Keratinocyte (primary cell): ENCODE data around the gene ATP11A. TPM values are rescaled to one million over a fixed set of nuclear protein-coding genes. Genes with fewer than 3 reads are reported as not detected.

Experiments
- DNase-seq: peaks from one replicate; pipeline ENCODE4 v3.0.0-alpha.2; 2011; ENCODE audit warnings: low read depth, missing footprints, low spot score
- FAIRE-seq: peaks from 2 replicates; lab custom pipeline; 2011; peaks lifted over from hg19 to GRCh38; lab: Jason Lieb, UNC
- H2AFZ ChIP-seq: 2 replicates; pipeline ENCODE4 v1.6.0; 2012; ENCODE audit warnings: low read length, control low read depth, inconsistent platforms; ENCODE audit not compliant: control insufficient read depth
- H3K27ac ChIP-seq: 2 replicates; pipeline ENCODE4 v1.5.1; 2011; ENCODE audit warnings: low read length; ENCODE audit not compliant: control insufficient read depth, insufficient read depth
- H3K27me3 ChIP-seq: 3 replicates; pipeline ENCODE4 v1.6.0; 2011; ENCODE audit warnings: low read length; ENCODE audit not compliant: control insufficient read depth, insufficient read depth; ENCODE audit errors: extremely low read depth
- H3K36me3 ChIP-seq, 2 experiments: 2 replicates in 1 of 2; 3 replicates in 1 of 2; pipeline ENCODE4 v1.5.1; 2011; ENCODE audit warnings: low read length in 2 of 2, mild to moderate bottlenecking in 1 of 2; ENCODE audit not compliant: control insufficient read depth in 2 of 2, insufficient read depth in 2 of 2; ENCODE audit errors: extremely low read depth in 1 of 2
- H3K4me1 ChIP-seq: 3 replicates; pipeline ENCODE4 v1.5.1; 2011; ENCODE audit warnings: low read length; ENCODE audit not compliant: control insufficient read depth, insufficient read depth; ENCODE audit errors: extremely low read depth
- H3K4me2 ChIP-seq: 3 replicates; pipeline ENCODE4 v1.6.0; 2011; ENCODE audit warnings: low read depth, low read length; ENCODE audit not compliant: control insufficient read depth, insufficient read depth; ENCODE audit errors: extremely low read depth
- H3K4me3 ChIP-seq, 3 experiments: fragments of 200-600 bp in 1 of 3; sonication (generic) in 1 of 3; 2 replicates in 2 of 3; 3 replicates in 1 of 3; pipeline ENCODE4 v1.5.1; 2011 to 2016; ENCODE audit warnings: low read length in 3 of 3, mild to moderate bottlenecking in 3 of 3, control low read depth in 2 of 3, inconsistent platforms in 1 of 3, low read depth in 1 of 3, mixed read lengths in 1 of 3, mixed run types in 1 of 3, moderate library complexity in 1 of 3; ENCODE audit not compliant: control insufficient read depth in 2 of 3, insufficient read depth in 2 of 3; ENCODE audit errors: extremely low read depth in 1 of 3
- H3K79me2 ChIP-seq: 2 replicates; pipeline ENCODE4 v1.6.0; 2012; ENCODE audit warnings: low read length; ENCODE audit not compliant: control insufficient read depth, insufficient read depth
- H3K9ac ChIP-seq: 3 replicates; pipeline ENCODE4 v1.6.0; 2011; ENCODE audit warnings: low read length; ENCODE audit not compliant: control insufficient read depth, insufficient read depth; ENCODE audit errors: extremely low read depth
- H3K9me1 ChIP-seq: 3 replicates; pipeline ENCODE4 v1.6.0; 2011; ENCODE audit warnings: low read length; ENCODE audit not compliant: control insufficient read depth, insufficient read depth; ENCODE audit errors: extremely low read depth
- H3K9me3 ChIP-seq: 2 replicates; pipeline ENCODE4 v1.5.1; 2012; ENCODE audit warnings: low read depth, low read length; ENCODE audit not compliant: control insufficient read depth
- H4K20me1 ChIP-seq: 3 replicates; pipeline ENCODE4 v1.6.0; 2011; ENCODE audit warnings: low read length; ENCODE audit not compliant: control insufficient read depth, insufficient read depth; ENCODE audit errors: extremely low read depth
- EZH2 ChIP-seq: IDR thresholded peaks from one replicate; pipeline ENCODE4 v1.6.1; 2012; ENCODE audit warnings: inconsistent platforms, mild to moderate bottlenecking, low read length, moderate library complexity
- dilution Hi-C: fragments of 300-500 bp; cut with MboI; formaldehyde crosslinking; loops from one replicate; pipeline ENCODE4 v1.7.0; 2020; ENCODE audit warnings: low sequenced_read_pairs; ENCODE audit not compliant: extremely low pct_ligation_motif_present
- polyA plus RNA-seq, 5 experiments: library from polyadenylated mRNA; depleted of rRNA in 3 of 5; stranded (reverse) in 3 of 5; stranded (forward) in 1 of 5; unstranded in 1 of 5; fragments of >200 nt; gene quantifications; 1 replicate in 1 of 5; 2 replicates in 3 of 5; 3 replicates in 1 of 5; pipeline versions ENCODE4 v1.2.1 to v1.2.3, GENCODE V29; 2011 to 2012; ENCODE audit warnings: missing spikeins in 2 of 5, low read depth in 1 of 5, low replicate concordance in 1 of 5
- TF ChIP-seq, protein P1 (sequence below), 3 experiments: IDR thresholded peaks in 1 of 3; conservative IDR thresholded peaks in 1 of 3; optimal IDR thresholded peaks in 1 of 3; 2 replicates in 2 of 3; 3 replicates in 1 of 3; pipeline versions ENCODE3 to v1.5.1; 2011; ENCODE audit warnings: low read length in 3 of 3, mild to moderate bottlenecking in 3 of 3, moderate library complexity in 2 of 3, control low read depth in 1 of 3, inconsistent platforms in 1 of 3; ENCODE audit not compliant: insufficient read depth in 2 of 3; ENCODE audit errors: extremely low read depth in 1 of 3

Gene ATP11A
- polyA plus RNA-seq, 1 donor (not counting 4 experiments of a cell fraction or from before 2014, with no cell fraction given), result 4.3 TPM

DNA sequence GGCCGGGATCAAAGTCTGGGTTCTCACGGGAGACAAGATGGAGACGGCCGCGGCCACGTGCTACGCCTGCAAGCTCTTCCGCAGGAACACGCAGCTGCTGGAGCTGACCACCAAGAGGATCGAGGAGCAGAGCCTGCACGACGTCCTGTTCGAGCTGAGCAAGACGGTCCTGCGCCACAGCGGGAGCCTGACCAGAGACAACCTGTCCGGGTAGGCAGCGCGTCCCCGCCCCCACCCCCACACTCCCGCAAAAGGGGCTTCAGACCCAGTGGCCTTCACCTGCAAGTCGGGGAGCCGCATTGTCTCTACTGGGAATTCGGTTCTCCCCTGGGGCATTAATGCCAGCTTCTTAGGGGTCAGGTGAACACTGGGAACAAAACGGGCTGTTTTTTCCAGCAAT lies 164.5 kb downstream of the ATP11A start:
- no peak for TF ChIP-seq EZH2
- TF ChIP-seq, protein P1, sequence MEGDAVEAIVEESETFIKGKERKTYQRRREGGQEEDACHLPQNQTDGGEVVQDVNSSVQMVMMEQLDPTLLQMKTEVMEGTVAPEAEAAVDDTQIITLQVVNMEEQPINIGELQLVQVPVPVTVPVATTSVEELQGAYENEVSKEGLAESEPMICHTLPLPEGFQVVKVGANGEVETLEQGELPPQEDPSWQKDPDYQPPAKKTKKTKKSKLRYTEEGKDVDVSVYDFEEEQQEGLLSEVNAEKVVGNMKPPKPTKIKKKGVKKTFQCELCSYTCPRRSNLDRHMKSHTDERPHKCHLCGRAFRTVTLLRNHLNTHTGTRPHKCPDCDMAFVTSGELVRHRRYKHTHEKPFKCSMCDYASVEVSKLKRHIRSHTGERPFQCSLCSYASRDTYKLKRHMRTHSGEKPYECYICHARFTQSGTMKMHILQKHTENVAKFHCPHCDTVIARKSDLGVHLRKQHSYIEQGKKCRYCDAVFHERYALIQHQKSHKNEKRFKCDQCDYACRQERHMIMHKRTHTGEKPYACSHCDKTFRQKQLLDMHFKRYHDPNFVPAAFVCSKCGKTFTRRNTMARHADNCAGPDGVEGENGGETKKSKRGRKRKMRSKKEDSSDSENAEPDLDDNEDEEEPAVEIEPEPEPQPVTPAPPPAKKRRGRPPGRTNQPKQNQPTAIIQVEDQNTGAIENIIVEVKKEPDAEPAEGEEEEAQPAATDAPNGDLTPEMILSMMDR (optimal IDR thresholded peaks at IDR 0.05 in 1 of 3, IDR thresholded peaks at IDR 0.05 in 1 of 3, conservative IDR thresholded peaks at IDR 0.05 in 1 of 3; ENCODE audit: extremely low read depth in 1 of 3, insufficient read depth in 2 of 3, low read length in 3 of 3), result no peak
- peaks cover 3 to 18% of the 10 kb centered on the region in 2 experiments for H3K36me3 ChIP-seq
- H4K20me1 ChIP-seq, result no peaks in the 10 kb centered on the region
- H3K27me3 ChIP-seq, result no peaks in the 10 kb centered on the region
- FAIRE-seq, result no peak
- dilution Hi-C loops, result no loop called here
- no peak for DNase-seq
- no peak overlapping the region for H3K4me2 ChIP-seq
- no peaks in the 10 kb centered on the region for H3K79me2 ChIP-seq
- H3K27ac ChIP-seq, result no peak overlapping the region
- no peak overlapping the region for H3K9ac ChIP-seq
- H3K4me3 ChIP-seq, result no peak overlapping the region
- no peaks in the 10 kb centered on the region for H3K9me1 ChIP-seq
- no peaks in the 10 kb centered on the region for H3K4me1 ChIP-seq
- no peaks in the 10 kb centered on the region for H3K9me3 ChIP-seq
- H2AFZ ChIP-seq, result no peak overlapping the region

DNA sequence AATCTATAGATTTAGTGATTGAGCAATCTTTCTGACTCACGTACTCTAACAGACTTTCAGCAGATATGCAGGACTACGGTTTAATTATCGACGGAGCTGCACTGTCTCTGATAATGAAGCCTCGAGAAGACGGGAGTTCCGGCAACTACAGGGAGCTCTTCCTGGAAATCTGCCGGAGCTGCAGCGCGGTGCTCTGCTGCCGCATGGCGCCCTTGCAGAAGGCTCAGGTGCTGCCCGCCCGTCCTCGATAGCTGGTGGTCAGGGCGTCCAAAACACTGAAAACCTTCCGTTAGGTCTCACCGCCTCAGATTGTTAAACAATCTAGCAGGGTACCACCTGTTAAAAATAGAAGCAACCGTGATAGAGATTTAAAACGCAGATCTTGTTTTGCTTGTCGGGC lies 166.0 kb downstream of the ATP11A start:
- dilution Hi-C loops, result no loop called here
- Histone ChIP-seq H3K9me1 (no peaks in the 10 kb centered on the region), H3K4me2 (no peak overlapping the region), H3K9me3 (no peaks in the 10 kb centered on the region), H4K20me1 (no peaks in the 10 kb centered on the region), H3K9ac (no peak overlapping the region), H3K27me3 (no peaks in the 10 kb centered on the region), H3K4me3 (no peak overlapping the region), H3K36me3 (peaks cover 3 to 20% of the 10 kb centered on the region in 2 experiments), H2AFZ (no peak overlapping the region), H3K79me2 (no peaks in the 10 kb centered on the region), H3K4me1 (peaks cover 5% of the 10 kb centered on the region), H3K27ac (no peak overlapping the region)
- no peak for FAIRE-seq
- TF ChIP-seq, protein P1 (optimal IDR thresholded peaks at IDR 0.05 in 1 of 3, IDR thresholded peaks at IDR 0.05 in 1 of 3, conservative IDR thresholded peaks at IDR 0.05 in 1 of 3; ENCODE audit: extremely low read depth in 1 of 3, insufficient read depth in 2 of 3, low read length in 3 of 3), result no peak
- no peak for TF ChIP-seq EZH2
- DNase-seq, result no peak
